OCI-LY1 (cell line): Measurements from ENCODE around the gene SERPINA3.

ENCODE experiments used
- H2AFZ ChIP-seq: fragments of 200-600 bp; sonication (generic), shearing (Covaris generic); 2 replicates; pipeline ENCODE4 v1.6.0; 2014; ENCODE audit warnings: antibody characterized with exemption, mild to moderate bottlenecking, low read length
- H3F3A ChIP-seq: fragments of 200-600 bp; sonication (generic), shearing (Covaris generic); 2 replicates; pipeline ENCODE4 v1.6.0; 2014; ENCODE audit warnings: mild to moderate bottlenecking, antibody characterized with exemption, low read length, moderate library complexity; ENCODE audit not compliant: insufficient read depth
- H3K27ac ChIP-seq: fragments of 200-600 bp; sonication (generic); 2 replicates; pipeline ENCODE4 v1.5.1; 2014; ENCODE audit warnings: low read length, mixed run types, mild to moderate bottlenecking, low read depth; ENCODE audit not compliant: poor library complexity, severe bottlenecking
- H3K27me3 ChIP-seq: fragments of 200-600 bp; sonication (generic); 2 replicates; pipeline ENCODE4 v1.6.0; 2014; ENCODE audit warnings: antibody characterized with exemption, mild to moderate bottlenecking, low read length, moderate library complexity; ENCODE audit not compliant: insufficient read depth
- H3K36me3 ChIP-seq: fragments of 200-600 bp; sonication (generic); 2 replicates; pipeline ENCODE4 v1.6.1; 2014; ENCODE audit warnings: mild to moderate bottlenecking, antibody characterized with exemption, low read length, moderate library complexity, mixed read lengths; ENCODE audit not compliant: insufficient read depth
- H3K4me1 ChIP-seq: fragments of 200-600 bp; sonication (generic); 2 replicates; pipeline ENCODE4 v1.5.1; 2014; ENCODE audit warnings: mild to moderate bottlenecking, low read length, moderate library complexity; ENCODE audit not compliant: insufficient read depth, severe bottlenecking
- H3K4me2 ChIP-seq: fragments of 200-600 bp; sonication (generic), shearing (Covaris generic); 2 replicates; pipeline ENCODE4 v1.6.1; 2014; ENCODE audit warnings: low read length
- H3K4me3 ChIP-seq: fragments of 200-600 bp; sonication (generic); 2 replicates; pipeline ENCODE4 v1.5.1; 2014; ENCODE audit warnings: low read length, low read depth, mild to moderate bottlenecking, mixed read lengths; ENCODE audit not compliant: poor library complexity, severe bottlenecking
- H3K79me2 ChIP-seq: fragments of 200-600 bp; shearing (Covaris generic); 2 replicates; pipeline ENCODE4 v1.6.1; 2016; ENCODE audit warnings: mixed run types, low read length, mixed read lengths; ENCODE audit not compliant: insufficient read depth
- H3K9ac ChIP-seq: fragments of 200-600 bp; sonication (generic), shearing (Covaris generic); 2 replicates; pipeline ENCODE4 v1.6.1; 2014; ENCODE audit warnings: mild to moderate bottlenecking, low read length, mixed read lengths
- H3K9me2 ChIP-seq: fragments of 200-600 bp; sonication (generic), shearing (Covaris generic); 2 replicates; pipeline ENCODE4 v1.6.1; 2014; ENCODE audit warnings: low read depth, mild to moderate bottlenecking, low read length, mixed read lengths
- H3K9me3 ChIP-seq: fragments of 200-600 bp; shearing (Covaris generic); 2 replicates; pipeline ENCODE4 v1.6.1; 2014; ENCODE audit warnings: low read length, mixed read lengths
- H4K20me1 ChIP-seq: fragments of 200-600 bp; sonication (generic), shearing (Covaris generic); 2 replicates; pipeline ENCODE4 v1.6.0; 2016; ENCODE audit warnings: mild to moderate bottlenecking, low read length; ENCODE audit not compliant: insufficient read depth
- CTCF ChIP-seq: fragments of 200-600 bp; sonication (generic), shearing (Covaris generic); IDR thresholded peaks from 2 replicates; pipeline ENCODE4 v1.5.1; 2017; ENCODE audit warnings: mild to moderate bottlenecking, antibody characterized with exemption, low read length, moderate library complexity, mixed read lengths
- EZH2 ChIP-seq: fragments of 200-600 bp; sonication (generic), shearing (Covaris generic); IDR thresholded peaks from 2 replicates; pipeline ENCODE4 v1.8.0; 2017; ENCODE audit warnings: borderline replicate concordance, mixed run types, mild to moderate bottlenecking, antibody characterized with exemption, low read length, moderate library complexity, mixed read lengths

SERPINA3 gene

GRCh38 chr14:94644102-94644535 is 31.9 kb downstream of the SERPINA3 start:
- Histone ChIP-seq H3K9me2 (no peaks in the 10 kb centered on the region), H3K79me2 (no peaks in the 10 kb centered on the region), H3F3A (no peaks in the 10 kb centered on the region), H3K9me3 (no peaks in the 10 kb centered on the region), H4K20me1 (no peaks in the 10 kb centered on the region), H3K4me1 (no peaks in the 10 kb centered on the region), H3K4me3 (no peak overlapping the region), H3K27me3 (no peaks in the 10 kb centered on the region), H2AFZ (no peak overlapping the region), H3K27ac (no peak overlapping the region), H3K9ac (no peak overlapping the region), H3K36me3 (no peaks in the 10 kb centered on the region), H3K4me2 (no peak overlapping the region)
- TF ChIP-seq CTCF (no peak), EZH2 (no peak)

- H3K27ac ChIP-seq, result no peak overlapping the region
- no peak overlapping the region for H3K4me2 ChIP-seq
- no peaks in the 10 kb centered on the region for H3K36me3 ChIP-seq
- H4K20me1 ChIP-seq, result no peaks in the 10 kb centered on the region
- no peaks in the 10 kb centered on the region for H3F3A ChIP-seq
- no peaks in the 10 kb centered on the region for H3K79me2 ChIP-seq
- TF ChIP-seq CTCF (no peak), EZH2 (no peak)
- H3K9me2 ChIP-seq, result no peaks in the 10 kb centered on the region
- no peak overlapping the region for H3K9ac ChIP-seq
- H3K27me3 ChIP-seq, result no peaks in the 10 kb centered on the region
- H3K4me3 ChIP-seq, result no peak overlapping the region
- no peak overlapping the region for H2AFZ ChIP-seq
- H3K4me1 ChIP-seq, result no peaks in the 10 kb centered on the region
- no peaks in the 10 kb centered on the region for H3K9me3 ChIP-seq
Observed at GRCh38 chr14:94646066-94646465, 33.9 kb downstream of the SERPINA3 start.

- no peak overlapping the region for H2AFZ ChIP-seq
- H3K9ac ChIP-seq, result no peak overlapping the region
- no peaks in the 10 kb centered on the region for H3K9me2 ChIP-seq
- H3K27ac ChIP-seq, result no peak overlapping the region
- no peaks in the 10 kb centered on the region for H3K9me3 ChIP-seq
- H3F3A ChIP-seq, result no peaks in the 10 kb centered on the region
- no peaks in the 10 kb centered on the region for H3K4me1 ChIP-seq
- H4K20me1 ChIP-seq, result no peaks in the 10 kb centered on the region
- no peaks in the 10 kb centered on the region for H3K27me3 ChIP-seq
- no peaks in the 10 kb centered on the region for H3K79me2 ChIP-seq
- H3K36me3 ChIP-seq, result no peaks in the 10 kb centered on the region
- no peak overlapping the region for H3K4me3 ChIP-seq
- no peak overlapping the region for H3K4me2 ChIP-seq
- TF ChIP-seq CTCF (no peak), EZH2 (no peak)
Observed at GRCh38 chr14:94646481-94646880, 34.3 kb downstream of the SERPINA3 start.
